Mucosa of descending colon (tissue), 3 donors: ENCODE measurements around the gene VSIG2. TPM values are rescaled to one million over a fixed set of nuclear protein-coding genes. Genes with fewer than 3 reads are reported as not detected.

Source experiments
- ATAC-seq: fragments of 200-7000 bp; cut with Tn5 transposase; one replicate; pipeline ENCODE4 v1.9.1; 2020; ENCODE audit warnings: mild to moderate bottlenecking, moderate library complexity
- DNase-seq, 3 donors: peaks; one replicate each; pipeline ENCODE4 v3.0.0-alpha.2; 2020
- H3K36me3 ChIP-seq: fragments of 200-600 bp; one replicate; pipeline ENCODE4 v1.8.0; 2021; ENCODE audit warnings: low read depth, mild to moderate bottlenecking
- H3K4me1 ChIP-seq: fragments of 200-600 bp; one replicate; pipeline ENCODE4 v1.8.0; 2021; ENCODE audit warnings: low read depth, mild to moderate bottlenecking
- H3K4me3 ChIP-seq: fragments of 200-600 bp; one replicate; pipeline ENCODE4 v1.8.0; 2021; ENCODE audit warnings: mild to moderate bottlenecking
- H3K9me3 ChIP-seq: fragments of 200-600 bp; one replicate; pipeline ENCODE4 v1.8.0; 2021; ENCODE audit warnings: mild to moderate bottlenecking
- intact Hi-C, 2 donors: fragments of 100-400 bp; cut with DNase I in 1 of 2; cut with micrococcal nuclease in 1 of 2; formaldehyde crosslinking; loops; one replicate each; pipeline versions ENCODE4 v1.11.0 to v1.11.1; 2022; cut with DNase I, micrococcal nuclease
- total RNA-seq, 3 donors: library from RNA; stranded (reverse); fragmentation: NEBNext Ultra II Directional in 2 of 3; extraction: Animal tissue kit (Norgen Biotek cat#: 25700) in 2 of 3; gene quantifications; one replicate each; pipeline versions ENCODE4 v1.2.1 to v1.2.4, GENCODE V29; 2021 to 2023
- TF ChIP-seq, protein P1 (sequence below): fragments of 200-600 bp; IDR thresholded peaks from one replicate; pipeline ENCODE4 v1.8.0; 2022; ENCODE audit warnings: antibody characterized with exemption, mild to moderate bottlenecking
- donor health status: DM: no; HTN: no; CAD: no; lungs with moderate emphysema.
- donor health status: DM: no; HTN: no; CAD: no.
- donor health status: DM: no; HTN: yes; CAD: no.

VSIG2 gene
- total RNA-seq, 3 donors from 2014 or later = 78.6 to 268 (median 126) TPM

DNA sequence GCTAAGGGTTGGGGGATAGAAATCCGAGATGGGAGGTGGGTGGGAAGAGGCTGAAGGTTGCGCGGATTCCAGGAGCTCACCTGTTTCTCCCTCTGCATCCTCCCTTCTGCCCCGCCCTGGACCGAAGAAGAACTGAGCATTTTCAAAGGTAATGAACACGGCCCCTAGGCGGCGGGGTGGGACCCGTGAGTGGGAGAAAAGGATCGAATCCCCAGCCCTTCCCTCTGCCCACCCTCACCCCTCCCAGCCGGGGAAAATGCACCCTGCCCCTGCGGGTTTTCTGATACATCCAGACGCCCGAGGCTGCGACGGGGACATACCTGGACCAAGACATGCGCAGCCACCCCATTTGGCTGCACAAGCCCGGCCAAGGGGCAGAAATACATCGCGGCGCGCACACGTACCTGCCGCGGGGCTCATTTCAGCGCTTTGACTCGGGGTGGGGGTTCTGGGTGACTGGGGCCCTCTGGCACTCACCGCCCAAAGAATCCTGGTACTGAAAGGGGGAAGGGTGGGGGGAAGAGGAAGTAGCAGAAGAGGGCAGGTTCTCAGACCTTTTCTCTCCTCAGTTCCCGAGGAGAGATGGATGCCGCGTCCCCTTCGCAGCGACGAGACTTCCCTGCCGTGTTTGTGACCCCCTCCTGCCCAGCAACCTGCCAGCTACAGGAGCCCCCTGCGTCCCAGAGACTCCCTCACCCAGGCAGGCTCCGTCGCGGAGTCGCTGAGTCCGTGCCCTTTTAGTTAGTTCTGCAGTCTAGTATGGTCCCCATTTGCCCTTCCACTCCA lies 6.0 kb downstream of the VSIG2 start:
- Histone ChIP-seq H3K36me3 (no peaks in the 10 kb centered on the region), H3K4me1 (peaks cover 23% of the 10 kb centered on the region), H3K9me3 (no peaks in the 10 kb centered on the region), H3K4me3 (peak overlapping the region; percentile 12)
- intact Hi-C loops = no loop called here
- TF ChIP-seq, protein P1, sequence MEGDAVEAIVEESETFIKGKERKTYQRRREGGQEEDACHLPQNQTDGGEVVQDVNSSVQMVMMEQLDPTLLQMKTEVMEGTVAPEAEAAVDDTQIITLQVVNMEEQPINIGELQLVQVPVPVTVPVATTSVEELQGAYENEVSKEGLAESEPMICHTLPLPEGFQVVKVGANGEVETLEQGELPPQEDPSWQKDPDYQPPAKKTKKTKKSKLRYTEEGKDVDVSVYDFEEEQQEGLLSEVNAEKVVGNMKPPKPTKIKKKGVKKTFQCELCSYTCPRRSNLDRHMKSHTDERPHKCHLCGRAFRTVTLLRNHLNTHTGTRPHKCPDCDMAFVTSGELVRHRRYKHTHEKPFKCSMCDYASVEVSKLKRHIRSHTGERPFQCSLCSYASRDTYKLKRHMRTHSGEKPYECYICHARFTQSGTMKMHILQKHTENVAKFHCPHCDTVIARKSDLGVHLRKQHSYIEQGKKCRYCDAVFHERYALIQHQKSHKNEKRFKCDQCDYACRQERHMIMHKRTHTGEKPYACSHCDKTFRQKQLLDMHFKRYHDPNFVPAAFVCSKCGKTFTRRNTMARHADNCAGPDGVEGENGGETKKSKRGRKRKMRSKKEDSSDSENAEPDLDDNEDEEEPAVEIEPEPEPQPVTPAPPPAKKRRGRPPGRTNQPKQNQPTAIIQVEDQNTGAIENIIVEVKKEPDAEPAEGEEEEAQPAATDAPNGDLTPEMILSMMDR = peak; percentile 21
- peak; percentile 75 to 84 (median 81) for DNase-seq
- ATAC-seq = peak; percentile 50

DNA sequence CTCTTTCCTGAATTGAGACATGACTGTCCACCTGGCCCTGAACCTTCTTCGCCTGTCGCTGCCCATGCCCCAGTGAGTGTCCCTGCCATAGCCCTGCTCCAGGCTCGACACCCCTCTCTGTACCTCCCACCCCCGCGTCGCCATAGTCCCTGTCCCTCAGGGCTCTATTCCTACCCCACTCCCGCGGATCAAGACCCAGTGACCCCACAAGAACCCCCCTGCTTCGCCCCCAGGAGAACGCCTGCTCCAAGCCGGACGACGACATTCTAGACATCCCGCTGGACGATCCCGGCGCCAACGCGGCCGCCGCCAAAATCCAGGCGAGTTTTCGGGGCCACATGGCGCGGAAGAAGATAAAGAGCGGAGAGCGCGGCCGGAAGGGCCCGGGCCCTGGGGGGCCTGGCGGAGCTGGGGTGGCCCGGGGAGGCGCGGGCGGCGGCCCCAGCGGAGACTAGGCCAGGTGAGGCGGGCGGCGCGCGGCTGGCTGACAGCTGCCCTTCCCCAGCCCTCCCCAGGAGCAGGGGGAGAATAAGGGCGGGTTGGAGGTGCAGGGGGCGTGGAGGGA lies 6.7 kb downstream of the VSIG2 start:
- peaks cover 26% of the 10 kb centered on the region for H3K4me1 ChIP-seq
- no peaks in the 10 kb centered on the region for H3K9me3 ChIP-seq
- DNase-seq (peak in 2 of 3 donors; percentile 44 to 64), ATAC-seq (no peak)
- H3K36me3 ChIP-seq = no peaks in the 10 kb centered on the region
- no peak overlapping the region for H3K4me3 ChIP-seq
- TF ChIP-seq, protein P1 = no peak
- intact Hi-C loops = no loop called here

DNA sequence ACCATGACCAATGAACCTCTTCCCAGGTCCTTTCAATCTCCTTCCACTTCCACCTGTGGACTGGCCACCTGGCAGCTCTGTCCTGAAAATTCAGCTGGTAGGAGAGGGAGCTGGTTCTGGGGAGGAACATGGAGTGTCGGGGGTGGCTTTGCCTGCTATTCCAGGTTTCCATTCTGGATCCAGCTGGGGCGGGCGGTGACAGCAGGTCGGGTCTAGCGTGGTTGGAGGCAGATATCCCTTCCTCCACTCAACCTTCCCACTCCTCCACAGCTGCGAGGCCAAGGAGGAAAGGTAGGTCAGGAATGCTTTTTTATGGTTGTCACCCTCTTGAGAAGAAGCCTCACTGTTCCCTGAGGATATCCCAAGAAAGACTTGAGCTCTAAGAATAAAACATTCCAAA lies 9.0 kb downstream of the VSIG2 start:
- ATAC-seq (no peak), DNase-seq (no peak)
- TF ChIP-seq, protein P1 = no peak
- intact Hi-C loops = no loop called here
- Histone ChIP-seq H3K36me3 (no peaks in the 10 kb centered on the region), H3K4me3 (no peak overlapping the region), H3K9me3 (no peaks in the 10 kb centered on the region), H3K4me1 (peaks cover 20% of the 10 kb centered on the region)

DNA sequence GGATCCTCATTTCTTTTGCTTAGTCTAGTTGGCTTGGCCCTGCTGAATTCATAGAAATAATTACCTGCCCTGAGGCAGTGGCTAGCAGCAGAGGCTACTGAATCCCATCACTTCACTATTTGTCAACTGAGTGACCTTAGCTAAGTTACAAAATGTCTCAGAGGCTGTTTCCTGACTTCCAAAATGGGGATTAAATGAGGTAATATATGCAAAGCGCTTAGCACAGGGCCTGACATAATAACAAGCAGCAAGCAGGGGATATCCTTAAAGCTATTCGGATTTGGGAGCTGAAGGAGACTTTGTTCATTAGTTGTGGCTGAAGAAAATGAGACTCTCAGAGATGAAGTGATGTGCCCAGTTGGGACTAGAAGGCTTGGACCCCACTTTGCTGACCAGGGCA lies 9.5 kb downstream of the VSIG2 start:
- peaks cover 19% of the 10 kb centered on the region for H3K4me1 ChIP-seq
- intact Hi-C loops = no loop called here
- no peak overlapping the region for H3K4me3 ChIP-seq
- TF ChIP-seq, protein P1 = no peak
- no peak for ATAC-seq
- no peak for DNase-seq
- no peaks in the 10 kb centered on the region for H3K36me3 ChIP-seq
- no peaks in the 10 kb centered on the region for H3K9me3 ChIP-seq

DNA sequence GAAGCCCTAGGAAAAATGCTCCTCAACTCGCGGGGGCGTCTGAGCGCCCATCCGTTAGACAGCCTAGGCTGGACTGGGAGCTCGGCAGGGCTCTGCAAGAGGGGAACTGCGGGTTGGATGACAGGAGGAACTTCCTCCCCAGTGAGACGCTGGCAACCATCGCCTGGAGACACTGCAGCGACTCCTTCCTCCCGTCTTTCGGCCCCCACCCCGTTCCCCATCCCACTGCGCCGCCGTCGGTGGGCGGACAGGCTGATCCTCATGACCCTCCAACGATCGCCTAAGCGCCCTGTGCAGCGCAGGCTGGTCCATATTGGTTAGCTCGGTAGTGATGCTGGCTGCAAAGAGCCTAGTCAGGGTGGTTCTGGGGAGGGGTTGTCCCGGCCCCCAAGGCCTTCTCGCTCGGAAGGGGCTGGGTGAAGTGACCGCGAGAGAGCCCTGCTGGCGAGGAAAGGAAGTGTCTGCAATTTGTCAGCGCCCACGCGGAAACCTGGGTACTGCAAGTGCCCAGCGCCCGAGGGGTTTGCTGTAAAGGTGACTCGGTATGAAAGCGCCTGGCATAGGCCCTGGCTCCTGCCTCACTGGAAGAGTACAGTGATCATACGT lies 11.7 kb downstream of the VSIG2 start:
- no peak overlapping the region for H3K4me3 ChIP-seq
- peaks cover 13% of the 10 kb centered on the region for H3K4me1 ChIP-seq
- intact Hi-C loops = no loop called here
- no peaks in the 10 kb centered on the region for H3K36me3 ChIP-seq
- peak; percentile 48 for ATAC-seq
- TF ChIP-seq, protein P1 = peak; percentile 14
- H3K9me3 ChIP-seq = no peaks in the 10 kb centered on the region
- DNase-seq = peak in 2 of 3 donors; percentile 30 to 54
